Peyer's patch (tissue), 4 donors: ENCODE data around the gene CPNE6. TPM values are rescaled to one million over a fixed set of nuclear protein-coding genes. Genes with fewer than 3 reads are reported as not detected.
"Not testable (repeated sequence)": the region's sequence is repeated elsewhere in the genome, so short reads cannot be mapped to it uniquely, and the experiment has no call there.

Experiments
- DNase-seq, 3 donors: peaks; one replicate each; pipeline ENCODE4 v3.0.0-alpha.2; 2017 to 2019
- H3K27ac ChIP-seq, 4 donors: fragments of 200-600 bp; sonication (generic); one replicate each; pipeline ENCODE4 v1.5.1; 2016 to 2019
- H3K27me3 ChIP-seq, 2 donors: fragments of 200-600 bp; sonication (generic); one replicate each; pipeline ENCODE4 v1.5.1; 2019
- H3K36me3 ChIP-seq, 3 donors: fragments of 200-600 bp; sonication (generic); one replicate each; pipeline ENCODE4 v1.5.1; 2016 to 2019
- H3K4me1 ChIP-seq, 4 donors: fragments of 200-600 bp; sonication (generic); one replicate each; pipeline ENCODE4 v1.5.1; 2016 to 2019
- H3K4me3 ChIP-seq, 4 donors: fragments of 200-600 bp; sonication (generic); 1 replicate in 3 of 4; 2 replicates in 1 of 4; pipeline ENCODE4 v1.5.1; 2016 to 2019; ENCODE audit warnings: mild to moderate bottlenecking in 1 of 4
- H3K9me3 ChIP-seq, 4 donors: fragments of 200-600 bp; sonication (generic); one replicate each; pipeline ENCODE4 v1.5.1; 2016 to 2019; ENCODE audit warnings: mild to moderate bottlenecking in 1 of 4
- POLR2A ChIP-seq, 2 donors: fragments of 450-650 bp; IDR thresholded peaks; one replicate each; pipeline ENCODE4 v1.5.1; 2017; ENCODE audit warnings: antibody characterized with exemption in 2 of 2, mild to moderate bottlenecking in 2 of 2, moderate library complexity in 2 of 2
- total RNA-seq, 4 donors: library from RNA; depleted of rRNA; stranded (reverse); fragments of >200 nt; gene quantifications; one replicate each; pipeline ENCODE4 v1.1.0, GENCODE V29; 2016
- TF ChIP-seq, protein P1 (sequence below), 6 experiments: fragments of 450-650 bp in 4 of 6; fragments of 200-600 bp in 2 of 6; sonication (generic) in 1 of 6; IDR thresholded peaks; one replicate each; pipeline ENCODE4 v1.5.1; 2017 to 2019; ENCODE audit warnings: antibody characterized with exemption in 6 of 6, mild to moderate bottlenecking in 3 of 6, moderate library complexity in 1 of 6

CPNE6 gene
- total RNA-seq, 4 donors from 2014 or later = 1.9 to 4.6 (median 3.6) TPM; not detected in 1

GRCh38 chr14:24100197-24100981, 29.0 kb downstream of the CPNE6 start:
- no peaks in the 10 kb centered on the region for H3K9me3 ChIP-seq
- peak in 1 of 3 donors; percentile 30 for DNase-seq

DNA sequence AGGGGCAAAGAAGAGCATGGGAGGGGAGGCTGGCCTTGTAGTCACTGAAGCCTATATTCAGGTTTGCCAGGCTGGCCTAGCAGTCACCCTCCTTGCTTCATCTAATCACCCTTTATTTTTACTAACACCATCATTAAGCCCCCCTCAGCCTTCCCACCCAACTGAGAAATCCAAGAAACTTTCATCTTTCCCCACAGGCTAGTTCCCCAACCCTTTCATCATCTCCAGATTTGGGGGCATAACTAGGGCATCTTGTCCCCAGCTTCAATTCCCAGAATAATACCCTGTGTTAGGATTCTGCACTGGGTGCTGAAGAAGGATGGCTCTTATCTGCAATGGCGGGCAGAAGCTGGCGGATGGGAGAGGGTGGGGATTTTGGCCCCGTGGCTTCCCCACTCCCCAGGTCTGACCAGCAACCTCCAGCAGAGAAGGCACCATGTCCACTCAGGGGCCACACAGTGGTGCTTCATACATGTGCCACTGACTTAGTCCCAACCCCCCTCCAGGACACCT, 29.7 kb downstream of the CPNE6 start:
- Histone ChIP-seq H3K36me3 (peaks cover 0 to 68% (median 0%) of the 10 kb centered on the region in 3 donors), H3K4me3 (no peak overlapping the region), H3K27me3 (no peaks in the 10 kb centered on the region), H3K27ac (no peak overlapping the region), H3K9me3 (no peaks in the 10 kb centered on the region), H3K4me1 (peaks cover 0 to 9% (median 0%) of the 10 kb centered on the region in 4 donors)
- DNase-seq = peak in 1 of 3 donors; percentile 25
- TF ChIP-seq POLR2A (IDR thresholded peaks at IDR 0.05) = no peak
- TF ChIP-seq, protein P1, sequence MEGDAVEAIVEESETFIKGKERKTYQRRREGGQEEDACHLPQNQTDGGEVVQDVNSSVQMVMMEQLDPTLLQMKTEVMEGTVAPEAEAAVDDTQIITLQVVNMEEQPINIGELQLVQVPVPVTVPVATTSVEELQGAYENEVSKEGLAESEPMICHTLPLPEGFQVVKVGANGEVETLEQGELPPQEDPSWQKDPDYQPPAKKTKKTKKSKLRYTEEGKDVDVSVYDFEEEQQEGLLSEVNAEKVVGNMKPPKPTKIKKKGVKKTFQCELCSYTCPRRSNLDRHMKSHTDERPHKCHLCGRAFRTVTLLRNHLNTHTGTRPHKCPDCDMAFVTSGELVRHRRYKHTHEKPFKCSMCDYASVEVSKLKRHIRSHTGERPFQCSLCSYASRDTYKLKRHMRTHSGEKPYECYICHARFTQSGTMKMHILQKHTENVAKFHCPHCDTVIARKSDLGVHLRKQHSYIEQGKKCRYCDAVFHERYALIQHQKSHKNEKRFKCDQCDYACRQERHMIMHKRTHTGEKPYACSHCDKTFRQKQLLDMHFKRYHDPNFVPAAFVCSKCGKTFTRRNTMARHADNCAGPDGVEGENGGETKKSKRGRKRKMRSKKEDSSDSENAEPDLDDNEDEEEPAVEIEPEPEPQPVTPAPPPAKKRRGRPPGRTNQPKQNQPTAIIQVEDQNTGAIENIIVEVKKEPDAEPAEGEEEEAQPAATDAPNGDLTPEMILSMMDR (IDR thresholded peaks at IDR 0.05) = no peak

More at GRCh38 chr14:24100197-24100981, 29.0 kb downstream of the CPNE6 start:
- Histone ChIP-seq H3K27me3 (no peaks in the 10 kb centered on the region), H3K27ac (no peak overlapping the region), H3K4me1 (peaks cover 0 to 13% (median 4%) of the 10 kb centered on the region in 4 donors), H3K4me3 (no peak overlapping the region), H3K36me3 (peaks cover 0 to 68% (median 0%) of the 10 kb centered on the region in 3 donors)
- no peak for TF ChIP-seq POLR2A (IDR thresholded peaks at IDR 0.05)
- TF ChIP-seq, protein P1 (IDR thresholded peaks at IDR 0.05) = no peak

DNA sequence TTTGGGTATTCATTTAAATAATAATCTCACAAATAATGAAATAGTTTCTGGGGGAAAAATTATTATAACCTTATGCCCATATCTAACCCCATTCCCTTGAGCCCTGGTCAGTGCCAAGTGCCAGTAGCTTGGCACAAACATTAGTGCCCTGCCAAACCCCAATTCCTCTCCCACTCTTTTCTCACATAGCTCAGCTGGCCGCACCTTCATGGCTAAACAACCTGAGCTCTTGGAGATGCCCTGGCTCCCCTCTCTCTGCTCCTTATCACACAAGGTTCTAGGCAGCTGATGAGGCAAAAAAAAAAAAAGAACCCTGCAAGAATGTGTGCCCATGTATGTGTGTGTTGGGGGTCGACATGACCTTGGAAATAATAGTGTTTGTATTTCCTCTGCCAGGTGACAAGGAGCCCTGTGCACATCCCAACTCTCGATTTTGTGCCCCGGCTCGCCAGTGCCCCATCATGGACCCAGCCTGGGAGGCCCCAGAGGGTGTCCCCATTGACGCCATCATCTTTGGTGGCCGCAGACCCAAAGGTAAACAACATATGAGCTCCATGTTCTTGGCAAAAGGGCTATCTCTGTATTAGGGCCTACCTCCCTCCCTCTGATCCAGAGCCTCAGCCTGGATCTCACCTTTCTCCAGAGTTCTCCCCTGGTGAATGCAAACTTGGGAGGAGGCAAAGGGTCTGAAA, 31.1 kb downstream of the CPNE6 start:
- peak in 1 of 3 donors; percentile 22 for DNase-seq
- Histone ChIP-seq H3K4me1 (no peaks in the 10 kb centered on the region), H3K9me3 (no peaks in the 10 kb centered on the region), H3K27ac (no peak overlapping the region), H3K4me3 (no peak overlapping the region), H3K27me3 (no peaks in the 10 kb centered on the region), H3K36me3 (peaks cover 0 to 61% (median 0%) of the 10 kb centered on the region in 3 donors)
- TF ChIP-seq POLR2A (IDR thresholded peaks at IDR 0.05) = no peak
- TF ChIP-seq, protein P1 (IDR thresholded peaks at IDR 0.05) = no peak

DNA sequence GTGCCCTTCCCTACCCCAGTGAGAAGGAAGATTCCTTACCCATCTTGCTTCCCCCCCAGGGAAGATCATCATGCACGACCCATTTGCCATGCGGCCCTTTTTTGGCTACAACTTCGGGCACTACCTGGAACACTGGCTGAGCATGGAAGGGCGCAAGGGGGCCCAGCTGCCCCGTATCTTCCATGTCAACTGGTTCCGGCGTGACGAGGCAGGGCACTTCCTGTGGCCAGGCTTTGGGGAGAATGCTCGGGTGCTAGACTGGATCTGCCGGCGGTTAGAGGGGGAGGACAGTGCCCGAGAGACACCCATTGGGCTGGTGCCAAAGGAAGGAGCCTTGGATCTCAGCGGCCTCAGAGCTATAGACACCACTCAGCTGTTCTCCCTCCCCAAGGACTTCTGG, 32.1 kb downstream of the CPNE6 start:
- H3K9me3 ChIP-seq = no peaks in the 10 kb centered on the region
- H3K4me1 ChIP-seq = no peaks in the 10 kb centered on the region
- TF ChIP-seq POLR2A (IDR thresholded peaks at IDR 0.05) = no peak
- TF ChIP-seq, protein P1 (IDR thresholded peaks at IDR 0.05) = no peak
- peak in 1 of 3 donors; percentile 34 for DNase-seq
- peaks cover 0 to 54% (median 0%) of the 10 kb centered on the region in 3 donors for H3K36me3 ChIP-seq
- no peak overlapping the region for H3K27ac ChIP-seq
- no peaks in the 10 kb centered on the region for H3K27me3 ChIP-seq
- H3K4me3 ChIP-seq = no peak overlapping the region

DNA sequence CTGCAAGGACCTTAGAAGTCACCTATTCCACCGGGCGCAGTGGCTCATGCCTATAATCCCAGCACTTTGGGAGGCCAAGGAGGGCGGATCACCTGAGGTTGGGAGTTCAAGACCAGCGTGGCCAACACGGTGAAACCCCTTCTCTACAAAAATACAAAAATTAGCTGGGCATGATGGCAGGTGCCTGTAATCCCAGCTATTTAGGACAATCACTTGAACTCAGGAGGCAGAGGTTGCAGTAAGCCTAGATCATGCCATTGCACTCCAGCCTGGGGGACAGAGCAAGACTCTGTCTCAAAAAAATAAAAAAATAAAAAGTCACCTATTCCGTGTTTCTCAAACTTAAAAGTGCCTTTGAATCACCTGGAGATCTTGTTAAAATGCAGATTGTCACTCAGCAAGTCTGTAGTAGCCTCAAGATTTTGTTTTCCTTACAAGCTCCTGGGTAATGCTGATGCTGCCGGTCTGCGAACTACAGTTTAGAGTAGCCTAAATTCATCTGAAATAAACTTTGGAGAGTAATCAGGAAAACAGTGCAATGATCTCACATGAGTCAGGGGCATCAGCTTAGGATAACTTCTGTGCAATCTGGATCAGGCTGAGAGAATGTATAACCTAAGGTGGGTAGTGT, 34.4 kb downstream of the CPNE6 start:
- H3K27ac ChIP-seq, H3K4me3 ChIP-seq, H3K9me3 ChIP-seq, H3K4me1 ChIP-seq, H3K27me3 ChIP-seq, DNase-seq: not testable (repeated sequence)
- peaks cover 0 to 31% (median 0%) of the 10 kb centered on the region in 3 donors for H3K36me3 ChIP-seq
